ENCODE results near the gene TMEM167A.

GRCh38 chr5:83096660-83097339, 19.6 kb upstream of the TMEM167A start:
- TF ChIP-seq, protein P1, sequence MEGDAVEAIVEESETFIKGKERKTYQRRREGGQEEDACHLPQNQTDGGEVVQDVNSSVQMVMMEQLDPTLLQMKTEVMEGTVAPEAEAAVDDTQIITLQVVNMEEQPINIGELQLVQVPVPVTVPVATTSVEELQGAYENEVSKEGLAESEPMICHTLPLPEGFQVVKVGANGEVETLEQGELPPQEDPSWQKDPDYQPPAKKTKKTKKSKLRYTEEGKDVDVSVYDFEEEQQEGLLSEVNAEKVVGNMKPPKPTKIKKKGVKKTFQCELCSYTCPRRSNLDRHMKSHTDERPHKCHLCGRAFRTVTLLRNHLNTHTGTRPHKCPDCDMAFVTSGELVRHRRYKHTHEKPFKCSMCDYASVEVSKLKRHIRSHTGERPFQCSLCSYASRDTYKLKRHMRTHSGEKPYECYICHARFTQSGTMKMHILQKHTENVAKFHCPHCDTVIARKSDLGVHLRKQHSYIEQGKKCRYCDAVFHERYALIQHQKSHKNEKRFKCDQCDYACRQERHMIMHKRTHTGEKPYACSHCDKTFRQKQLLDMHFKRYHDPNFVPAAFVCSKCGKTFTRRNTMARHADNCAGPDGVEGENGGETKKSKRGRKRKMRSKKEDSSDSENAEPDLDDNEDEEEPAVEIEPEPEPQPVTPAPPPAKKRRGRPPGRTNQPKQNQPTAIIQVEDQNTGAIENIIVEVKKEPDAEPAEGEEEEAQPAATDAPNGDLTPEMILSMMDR (conservative IDR thresholded peaks at IDR 0.05 in 1 of 2, IDR thresholded peaks at IDR 0.05 in 1 of 2; ENCODE audit: low read depth in 1 of 2, low read length in 2 of 2), result no peak
- TF ChIP-seq EZH2 (IDR thresholded peaks at IDR 0.05; ENCODE audit: low read length, missing control alignments), result no peak

Measured in fibroblast of lung (primary cell).